WTC11 (cell line): ENCODE data around the gene PARVG. TPM values are rescaled to one million over a fixed set of nuclear protein-coding genes. Genes with fewer than 3 reads are reported as not detected.

ENCODE experiments used
- ATAC-seq: fragments of 200-7000 bp; cut with Tn5 transposase; 2 replicates; pipeline ENCODE4 v1.10.0; 2021; ENCODE audit warnings: mild to moderate bottlenecking, moderate library complexity
- CTCF ChIA-PET: fragments of 300-600 bp; sonication (Branson Sonifier 250); formaldehyde crosslinking; loops from one replicate; lab custom pipeline; 2021; ENCODE audit warnings: antibody characterized with exemption; lab: Charles Lee
- POLR2A ChIA-PET: fragments of 350-600 bp; sonication (Branson Sonifier 250); formaldehyde crosslinking; loops from one replicate; lab custom pipeline; 2021; ENCODE audit warnings: antibody characterized with exemption; lab: Charles Lee
- DNase-seq: peaks from one replicate; pipeline ENCODE4 v3.0.0; 2021; ENCODE audit warnings: low spot score
- H3K27ac Mint-ChIP-seq: 2 replicates; pipeline ENCODE4 v1.8.0; 2021; ENCODE audit warnings: mixed read lengths
- H3K27me3 Mint-ChIP-seq: 2 replicates; pipeline ENCODE4 v1.8.0; 2021; ENCODE audit warnings: low read depth, mild to moderate bottlenecking, moderate library complexity, mixed read lengths
- H3K36me3 Mint-ChIP-seq: 2 replicates; pipeline ENCODE4 v1.8.0; 2021; ENCODE audit warnings: mixed read lengths
- H3K4me1 Mint-ChIP-seq: 2 replicates; pipeline ENCODE4 v1.8.0; 2022; ENCODE audit warnings: mixed read lengths
- H3K4me3 Mint-ChIP-seq: 2 replicates; pipeline ENCODE4 v1.8.0; 2021; ENCODE audit warnings: mild to moderate bottlenecking, moderate library complexity, mixed read lengths
- H3K9me3 Mint-ChIP-seq: 2 replicates; pipeline ENCODE4 v1.8.0; 2021; ENCODE audit warnings: mixed read lengths
- ARID4B ChIP-seq: sonication (generic); formaldehyde crosslinking; IDR thresholded peaks from 2 replicates; pipeline ENCODE4 v1.8.0; 2023; ENCODE audit warnings: missing genetic modification reagents, mild to moderate bottlenecking, borderline replicate concordance
- CREB1 ChIP-seq: sonication (generic); formaldehyde crosslinking; IDR thresholded peaks from 2 replicates; pipeline ENCODE4 v1.8.0; 2023; ENCODE audit warnings: mild to moderate bottlenecking, missing genetic modification reagents
- CREM ChIP-seq: sonication (generic); formaldehyde crosslinking; IDR thresholded peaks from 2 replicates; pipeline ENCODE4 v1.8.1; 2022; ENCODE audit warnings: mild to moderate bottlenecking, missing genetic modification reagents, moderate library complexity
- CTCF ChIP-seq: fragments of 200-600 bp; IDR thresholded peaks from 2 replicates; pipeline ENCODE4 v1.8.0; 2022; ENCODE audit warnings: antibody characterized with exemption
- E2F1 ChIP-seq: sonication (generic); formaldehyde crosslinking; IDR thresholded peaks from 2 replicates; pipeline ENCODE4 v1.8.0; 2022; ENCODE audit warnings: mild to moderate bottlenecking, missing genetic modification reagents
- E2F5 ChIP-seq: sonication (generic); formaldehyde crosslinking; IDR thresholded peaks from 2 replicates; pipeline ENCODE4 v1.8.1; 2022; ENCODE audit warnings: mild to moderate bottlenecking, moderate library complexity, missing genetic modification reagents
- FOXP4 ChIP-seq: sonication (generic); formaldehyde crosslinking; IDR thresholded peaks from 2 replicates; pipeline ENCODE4 v1.8.0; 2022; ENCODE audit warnings: mild to moderate bottlenecking, missing genetic modification reagents
- MYBL2 ChIP-seq: sonication (generic); formaldehyde crosslinking; IDR thresholded peaks from 2 replicates; pipeline ENCODE4 v1.8.1; 2023; ENCODE audit warnings: mild to moderate bottlenecking, moderate library complexity, missing genetic modification reagents
- NFATC4 ChIP-seq: fragments of 250-450 bp; sonication (Bioruptor Pico); IDR thresholded peaks from 2 replicates; pipeline ENCODE4 v1.9.0; 2021; ENCODE audit warnings: mild to moderate bottlenecking
- NFYB ChIP-seq: sonication (generic); formaldehyde crosslinking; conservative IDR thresholded peaks from 2 replicates; pipeline ENCODE4 v1.8.0; 2022; ENCODE audit warnings: low read depth, missing genetic modification reagents
- PREB ChIP-seq: sonication (generic); formaldehyde crosslinking; IDR thresholded peaks from 2 replicates; pipeline ENCODE4 v1.8.1; 2022; ENCODE audit warnings: mild to moderate bottlenecking, missing genetic modification reagents, moderate library complexity, borderline replicate concordance
- SOX15 ChIP-seq: fragments of 250-450 bp; sonication (Bioruptor Pico); IDR thresholded peaks from 2 replicates; pipeline ENCODE4 v1.9.0; 2021; ENCODE audit warnings: mild to moderate bottlenecking
- SP1 ChIP-seq: sonication (generic); formaldehyde crosslinking; conservative IDR thresholded peaks from 2 replicates; pipeline ENCODE4 v1.8.1; 2022; ENCODE audit warnings: missing genetic modification reagents
- TCF7 ChIP-seq: sonication (generic); formaldehyde crosslinking; IDR thresholded peaks from 2 replicates; pipeline ENCODE4 v1.8.0; 2022; ENCODE audit warnings: mild to moderate bottlenecking, low read depth, missing genetic modification reagents, moderate library complexity
- TEAD1 ChIP-seq: sonication (generic); formaldehyde crosslinking; IDR thresholded peaks from 2 replicates; pipeline ENCODE4 v1.8.0; 2022; ENCODE audit warnings: mild to moderate bottlenecking, missing genetic modification reagents
- USF2 ChIP-seq: sonication (generic); formaldehyde crosslinking; IDR thresholded peaks from 2 replicates; pipeline ENCODE4 v1.8.1; 2023; ENCODE audit warnings: mild to moderate bottlenecking, missing genetic modification reagents, moderate library complexity
- ZNF138 ChIP-seq: sonication (generic); formaldehyde crosslinking; conservative IDR thresholded peaks from 2 replicates; pipeline ENCODE4 v1.8.1; 2022; ENCODE audit warnings: mild to moderate bottlenecking, moderate library complexity, missing genetic modification reagents
- ZNF396 ChIP-seq: fragments of 250-450 bp; sonication (Bioruptor Pico); IDR thresholded peaks from 2 replicates; pipeline ENCODE4 v1.8.0; 2021; ENCODE audit warnings: mild to moderate bottlenecking, moderate library complexity, borderline replicate concordance
- ZNF423 ChIP-seq: fragments of 250-450 bp; sonication (Bioruptor Pico); IDR thresholded peaks from 2 replicates; pipeline ENCODE4 v2.1.2; 2022; ENCODE audit warnings: mild to moderate bottlenecking, moderate library complexity
- ZNF512 ChIP-seq: sonication (generic); formaldehyde crosslinking; IDR thresholded peaks from 2 replicates; pipeline ENCODE4 v1.8.1; 2022; ENCODE audit warnings: missing genetic modification reagents, borderline replicate concordance
- total RNA-seq: library from RNA; stranded (reverse); gene quantifications from 3 replicates; pipeline ENCODE4 v1.2.3, GENCODE V29; 2021

Gene PARVG
- total RNA-seq, 1 experiment from 2014 or later = 0.94 TPM

- Mint-ChIP-seq H3K9me3 (peaks cover 11% of the 10 kb centered on the region), H3K27me3 (no peaks in the 10 kb centered on the region), H3K4me3 (no peak overlapping the region), H3K4me1 (peaks cover 8% of the 10 kb centered on the region; the same call in 1 of the 2 replicates), H3K27ac (no peak overlapping the region), H3K36me3 (no peaks in the 10 kb centered on the region)
- DNase-seq (no peak), ATAC-seq (no peak)
- ChIA-PET POLR2A (no interaction called here), CTCF (interaction anchor here (0.6 to 1.4 kb wide), 3 partner anchors 23 to 113 kb away, joined by 3 to 7 read pairs (median 3); no protein-coding TSS in a partner anchor)
- no peak for TF ChIP-seq PREB (CRISPR knock-in tag)
- TF ChIP-seq NFATC4 = no peak
- no peak for TF ChIP-seq FOXP4 (CRISPR knock-in tag)
- TF ChIP-seq ZNF512 (CRISPR knock-in tag) = no peak
- no peak for TF ChIP-seq SOX15 (CRISPR knock-in tag)
- no peak for TF ChIP-seq ZNF396
- TF ChIP-seq ZNF423 (CRISPR knock-in tag) = no peak
- no peak for TF ChIP-seq USF2 (CRISPR knock-in tag)
- no peak for TF ChIP-seq CREM (CRISPR knock-in tag)
- no peak for TF ChIP-seq NFYB (CRISPR knock-in tag)
- TF ChIP-seq TCF7 (CRISPR knock-in tag) = no peak
- TF ChIP-seq SP1 = no peak
- no peak for TF ChIP-seq ZNF138
- no peak for TF ChIP-seq CREB1 (CRISPR knock-in tag)
- TF ChIP-seq MYBL2 (CRISPR knock-in tag) = no peak
- no peak for TF ChIP-seq TEAD1 (CRISPR knock-in tag)
- no peak for TF ChIP-seq E2F1 (CRISPR knock-in tag)
These were observed 14.6 kb downstream of the PARVG start for GRCh38 chr22:44195189-44195871.

GRCh38 chr22:44196241-44196640, 15.5 kb downstream of the PARVG start:
- Mint-ChIP-seq H3K36me3 (no peaks in the 10 kb centered on the region), H3K4me1 (peaks cover 8% of the 10 kb centered on the region; the same call in 1 of the 2 replicates), H3K27me3 (no peaks in the 10 kb centered on the region), H3K4me3 (no peak overlapping the region), H3K9me3 (peaks cover 11% of the 10 kb centered on the region), H3K27ac (no peak overlapping the region)
- POLR2A ChIA-PET = no interaction called here
- DNase-seq (no peak), ATAC-seq (no peak)
- CTCF ChIA-PET = interaction anchor here (0.5 to 1.4 kb wide), 4 partner anchors 110 to 625 kb away, joined by 3 to 7 read pairs (median 3); no protein-coding TSS in a partner anchor
- TF ChIP-seq ARID4B = no peak
- TF ChIP-seq E2F5 (CRISPR knock-in tag) = no peak
- no peak for TF ChIP-seq CTCF
